ENCODE results near the gene SOHLH2.

GRCh38 chr13:36244073-36244472 is 29.7 kb upstream of the SOHLH2 start:
- TF ChIP-seq POLR2AphosphoS5 (IDR thresholded peaks at IDR 0.05; ENCODE audit: low read depth, low read length) (no peak), TAF1 (IDR thresholded peaks at IDR 0.05; ENCODE audit: low read depth, low read length) (no peak), POLR2A (IDR thresholded peaks at IDR 0.05; ENCODE audit: low read depth, low read length) (no peak), SPI1 (IDR thresholded peaks at IDR 0.05; ENCODE audit: low read depth, low read length) (no peak), PAX5 (IDR thresholded peaks at IDR 0.05; ENCODE audit: insufficient read depth, low read length, severe bottlenecking) (no peak)

All from GM12891 (cell line).